Activated CD8-positive, alpha-beta memory T cell treated with anti-CD3 and anti-CD28 coated beads for 1 hour (primary cell): ENCODE measurements around the gene EIF3K.
"Not testable (repeated sequence)": the region's sequence is repeated elsewhere in the genome, so short reads cannot be mapped to it uniquely, and the experiment has no call there.

Experiments used
- DNase-seq, 2 donors: peaks; one replicate each; pipeline ENCODE4 v3.0.0-alpha.2; 2020; ENCODE audit warnings: low read depth in 1 of 2; ENCODE audit errors: extremely low read depth in 1 of 2

Gene EIF3K

GRCh38 chr19:38617764-38618589, 1.0 kb upstream of the EIF3K start, which contains the start of gene MAP4K1:
MAP4K1 (minus strand) TSS chr19:38617953; CDS start chr19:38617895, 58 bp downstream.
- DNase-seq: peak in 1 of 2 donors; percentile 52

GRCh38 chr19:38619361-38620174, 580 bp downstream of the EIF3K start:
- DNase-seq: no peak

GRCh38 chr19:38624822-38625221, 5.8 kb downstream of the EIF3K start:
- DNase-seq: no peak

GRCh38 chr19:38626401-38626800, 7.4 kb downstream of the EIF3K start:
- DNase-seq: no peak

GRCh38 chr19:38629568-38629967, 10.6 kb downstream of the EIF3K start:
- no peak for DNase-seq

DNA sequence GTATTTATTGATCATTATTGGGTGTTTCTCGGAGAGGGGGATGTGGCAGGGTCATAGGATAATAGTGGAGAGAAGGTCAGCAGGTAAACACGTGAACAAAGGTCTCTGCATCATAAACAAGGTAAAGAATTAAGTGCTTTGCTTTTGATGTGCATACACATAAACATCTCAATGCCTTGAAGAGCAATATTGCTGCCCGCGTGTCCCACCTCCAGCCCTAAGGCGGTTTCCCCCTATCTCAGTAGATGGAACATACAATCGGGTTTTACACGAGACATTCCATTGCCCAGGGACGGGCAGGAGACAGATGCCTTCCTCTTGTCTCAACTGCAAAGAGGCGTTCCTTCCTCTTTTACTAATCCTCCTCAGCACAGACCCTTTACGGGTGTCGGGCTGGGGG, 12.3 kb downstream of the EIF3K start:
- not testable (repeated sequence) for DNase-seq

DNA sequence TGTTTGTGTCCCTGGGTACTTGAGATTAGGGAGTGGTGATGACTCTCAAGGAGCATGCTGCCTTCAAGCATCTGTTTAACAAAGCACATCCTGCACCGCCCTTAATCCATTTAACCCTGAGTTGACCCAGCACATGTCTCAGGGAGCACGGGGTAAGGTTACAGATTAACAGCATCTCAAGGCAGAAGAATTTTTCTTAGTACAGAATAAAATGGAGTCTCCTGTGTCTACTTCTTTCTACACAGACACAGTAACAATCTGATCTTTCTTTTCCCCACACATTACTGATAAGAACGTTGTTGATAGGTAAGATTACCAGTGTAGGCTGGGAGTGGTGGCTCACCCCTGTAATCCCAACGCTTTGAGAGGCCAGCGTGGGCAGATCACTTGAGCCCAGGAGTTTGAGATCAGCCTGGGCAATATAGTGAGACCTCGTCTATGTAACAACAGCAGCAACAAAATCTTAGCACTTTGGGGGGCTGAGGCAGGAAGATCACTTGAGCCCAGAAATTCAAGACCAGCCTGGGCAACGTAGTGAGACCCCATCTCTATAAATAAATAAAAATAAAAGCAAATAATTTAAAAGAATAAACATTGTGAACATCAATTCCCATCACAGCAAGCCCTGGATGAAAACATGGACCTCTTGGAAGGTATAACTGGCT, 13.0 kb downstream of the EIF3K start:
- DNase-seq: not testable (repeated sequence)

DNA sequence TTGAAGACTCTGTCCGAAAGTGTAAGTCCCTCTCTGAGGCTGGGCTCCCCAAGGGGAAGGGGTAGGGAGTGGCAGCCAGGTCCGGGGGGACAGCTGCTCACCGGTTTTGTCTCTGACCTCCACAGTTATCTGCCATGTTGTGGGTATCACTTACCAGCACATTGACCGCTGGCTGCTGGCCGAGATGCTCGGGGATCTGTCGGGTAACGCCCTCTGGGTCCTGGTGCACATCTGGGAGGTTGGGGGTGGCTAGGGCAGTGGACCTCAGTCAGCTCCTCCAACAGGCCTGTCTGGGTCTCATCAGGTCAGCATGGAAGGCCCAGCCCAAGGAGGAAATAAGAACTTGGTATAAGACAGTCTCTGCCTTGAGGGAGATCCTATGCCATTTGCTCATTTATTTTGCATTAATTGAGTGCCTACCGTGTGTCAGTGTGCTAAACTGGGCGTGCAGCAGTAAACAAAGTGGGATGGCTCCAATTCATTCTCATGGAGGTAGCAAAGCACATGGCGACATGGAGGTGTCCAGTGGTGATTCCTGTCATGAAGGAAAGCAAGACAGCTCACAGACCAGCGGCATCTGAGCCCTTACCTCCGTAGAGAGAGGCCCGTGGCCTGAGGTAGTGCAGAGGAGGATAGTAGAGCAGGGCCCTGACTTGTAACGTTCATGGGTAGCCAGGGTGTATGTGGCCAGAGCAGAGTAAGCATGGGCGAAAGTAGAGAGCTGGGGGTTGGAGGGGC, 13.7 kb downstream of the EIF3K start:
- DNase-seq: no peak

DNA sequence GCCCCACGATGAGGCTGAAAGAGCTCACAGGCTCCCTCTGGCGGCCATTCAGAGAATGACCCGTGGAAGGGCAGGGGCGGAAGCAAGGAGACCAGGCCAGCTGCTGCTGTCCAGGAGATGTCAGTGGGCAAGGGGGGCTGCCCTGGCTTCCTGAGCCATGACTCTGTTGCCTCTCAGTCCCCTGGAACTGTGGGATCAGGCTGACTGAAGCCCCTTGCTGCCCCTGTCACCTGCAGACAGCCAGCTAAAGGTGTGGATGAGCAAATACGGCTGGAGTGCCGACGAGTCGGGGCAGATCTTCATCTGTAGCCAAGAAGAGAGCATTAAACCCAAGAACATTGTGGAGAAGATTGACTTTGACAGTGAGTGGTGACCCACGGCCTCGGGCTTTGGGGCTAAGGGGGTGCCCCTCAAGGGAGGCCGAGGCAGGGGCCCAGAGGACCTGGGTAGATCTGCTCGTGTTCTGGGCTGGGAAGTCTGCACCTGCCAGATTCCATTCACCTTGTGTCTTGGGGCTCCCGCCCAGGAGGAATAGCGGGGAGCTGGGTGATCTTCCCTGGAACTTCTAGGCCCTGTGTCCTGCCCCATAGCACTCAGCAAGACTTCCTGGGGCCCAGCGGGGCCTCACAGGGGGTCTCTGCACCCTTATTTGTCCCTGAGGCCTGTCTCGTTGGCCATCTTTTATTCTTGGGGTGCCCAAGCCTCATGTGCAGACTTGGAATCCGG, 15.9 kb downstream of the EIF3K start:
- DNase-seq: peak in 1 of 2 donors; percentile 60

- DNase-seq: no peak
Measured at GRCh38 chr19:38635483-38636399, 16.8 kb downstream of the EIF3K start.

GRCh38 chr19:38638461-38638860, 19.5 kb downstream of the EIF3K start:
- no peak for DNase-seq

- no peak for DNase-seq
Measured at GRCh38 chr19:38639679-38640078, 20.7 kb downstream of the EIF3K start.

DNA sequence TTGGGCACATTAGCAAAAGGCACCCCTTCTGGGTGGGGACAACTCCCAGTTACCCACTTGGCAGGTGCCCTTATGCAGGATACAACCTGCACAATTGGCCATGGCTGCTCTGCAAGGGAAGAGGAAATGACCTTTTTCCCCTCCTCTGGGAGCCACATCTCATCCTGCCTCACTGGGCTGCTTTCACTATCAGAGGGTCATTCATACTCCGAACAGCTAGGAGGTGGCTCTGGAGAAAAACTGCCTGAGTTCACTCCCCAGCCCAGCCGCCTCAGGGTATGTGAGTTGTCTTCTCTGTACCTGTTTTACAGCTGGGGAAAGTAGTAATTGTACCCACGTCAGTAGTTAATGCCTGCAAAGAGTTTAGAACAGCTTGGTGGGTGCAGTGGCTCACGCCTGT, 21.4 kb downstream of the EIF3K start:
- DNase-seq: no peak

DNA sequence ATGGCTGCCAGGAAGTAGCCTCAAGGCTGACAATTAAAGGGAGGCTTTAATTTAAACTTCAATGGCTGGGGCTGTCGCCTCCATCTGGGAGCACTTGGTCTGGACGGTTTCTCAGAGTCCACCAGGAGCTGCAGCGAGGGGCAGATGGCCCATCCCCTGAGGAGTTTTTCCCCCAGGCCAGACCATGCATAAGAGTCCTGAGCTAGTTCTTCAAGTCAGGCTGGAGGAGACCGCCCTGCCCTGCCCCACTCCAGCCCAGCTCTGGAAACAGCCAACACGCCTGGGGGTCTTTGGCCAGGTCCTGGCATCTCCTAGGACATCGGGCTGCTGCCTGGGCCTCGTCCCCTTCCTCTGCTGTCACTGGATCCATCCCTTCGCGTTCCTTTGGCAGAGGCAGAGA, 23.2 kb downstream of the EIF3K start:
- no peak for DNase-seq

GRCh38 chr19:38644719-38645118, 25.7 kb downstream of the EIF3K start:
- no peak for DNase-seq

DNA sequence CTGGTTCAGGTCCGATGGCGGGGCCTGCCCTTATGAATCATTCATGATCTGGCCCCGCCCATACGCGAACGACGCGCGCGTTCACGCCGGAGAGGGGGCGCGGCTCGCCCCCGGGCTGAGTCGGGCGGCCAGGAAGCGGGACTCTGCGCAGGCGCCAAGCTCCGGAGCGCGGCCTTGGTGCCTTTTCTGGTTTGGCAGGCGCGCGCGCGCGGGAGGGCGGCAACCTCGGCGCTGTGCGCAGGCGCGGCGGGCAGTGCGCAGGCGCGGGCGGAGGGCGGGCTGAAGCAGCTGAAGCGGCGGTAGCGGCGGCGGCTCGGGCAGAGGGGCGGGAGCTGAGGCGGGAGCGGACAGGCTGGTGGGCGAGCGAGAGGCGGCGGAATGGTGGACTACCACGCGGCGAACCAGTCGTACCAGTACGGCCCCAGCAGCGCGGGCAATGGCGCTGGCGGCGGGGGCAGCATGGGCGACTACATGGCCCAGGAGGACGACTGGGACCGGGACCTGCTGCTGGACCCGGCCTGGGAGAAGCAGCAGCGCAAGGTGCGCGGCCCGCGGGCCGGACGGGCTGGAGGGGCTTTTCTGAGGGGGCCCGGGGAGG, 28.5 kb downstream of the EIF3K start, which contains the start of gene ACTN4:
ACTN4 (plus strand) TSS at position 282 of the 598 bp plus-strand sequence; CDS start at position 379, 97 bp downstream.
- DNase-seq: peak; percentile 97 to 100

DNA sequence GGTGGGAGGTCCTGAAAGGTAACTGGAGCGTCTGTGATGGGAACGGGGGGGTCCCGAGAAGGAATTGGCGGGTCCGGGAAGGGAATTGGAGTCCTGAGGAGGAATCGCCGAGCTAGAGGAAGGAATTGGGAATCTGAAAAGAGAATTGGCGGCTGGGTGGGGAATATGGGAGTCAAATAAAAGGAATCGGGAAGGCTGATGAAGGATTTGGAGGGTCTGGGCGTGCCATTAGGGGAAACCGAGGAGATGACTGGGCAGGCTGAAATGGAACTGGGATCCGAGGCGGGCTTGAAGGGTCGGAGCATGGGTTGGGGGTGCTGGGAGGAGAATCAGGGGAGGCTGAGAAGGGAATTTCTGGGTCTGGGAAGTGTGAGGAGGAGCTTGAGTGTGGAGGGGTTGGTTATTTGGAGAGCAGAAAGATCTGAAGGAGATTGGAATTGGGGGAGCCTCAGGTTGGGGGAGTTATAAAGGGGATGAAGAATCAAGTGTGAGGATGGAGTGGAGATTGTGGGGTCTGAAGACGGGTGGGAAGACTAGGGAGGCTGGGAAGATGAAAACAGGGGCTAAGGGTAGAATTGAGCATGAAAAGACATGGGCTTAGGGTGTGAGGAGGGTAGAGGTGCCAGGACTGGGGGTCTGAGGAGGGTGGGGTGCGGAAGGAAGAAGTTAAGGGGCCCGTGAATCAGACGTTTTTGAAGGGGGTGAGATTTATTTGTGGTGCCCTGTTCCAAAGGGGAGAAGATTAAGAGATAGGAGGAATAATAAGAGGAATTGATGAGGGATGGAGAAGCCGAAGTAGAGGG, 29.2 kb downstream of the EIF3K start:
- DNase-seq: no peak
